OCI-LY3 (cell line): ENCODE results near the gene KRT16.
"Not testable (repeated sequence)": the region's sequence is repeated elsewhere in the genome, so short reads cannot be mapped to it uniquely, and the experiment has no call there.

Source experiments
- H2AFZ ChIP-seq: fragments of 200-600, 300-600 bp; shearing (Covaris generic); 2 replicates; pipeline ENCODE4 v1.6.0; 2014; ENCODE audit warnings: antibody characterized with exemption, low read depth, low read length
- H3K27ac ChIP-seq: fragments of 200-600, 300-600 bp; sonication (generic); 2 replicates; pipeline ENCODE4 v1.5.1; 2014; ENCODE audit warnings: mild to moderate bottlenecking, low read length, moderate library complexity, mixed read lengths
- H3K27me3 ChIP-seq: fragments of 200-600, 300-600 bp; sonication (generic); 2 replicates; pipeline ENCODE4 v1.6.1; 2014; ENCODE audit warnings: low read depth, low read length, mixed read lengths
- H3K36me3 ChIP-seq: fragments of 200-600, 300-600 bp; sonication (generic); replicated peaks from 2 replicates; pipeline ENCODE3; 2014; ENCODE audit warnings: low read depth, low read length, mixed read lengths
- H3K4me1 ChIP-seq: fragments of 300-600, 200-600 bp; sonication (generic); 2 replicates; pipeline ENCODE4 v1.6.1; 2014; ENCODE audit warnings: low read length, mixed read lengths
- H3K4me2 ChIP-seq: fragments of 200-600, 300-600 bp; sonication (generic); 2 replicates; pipeline ENCODE4 v1.6.1; 2014; ENCODE audit warnings: low read length, mixed read lengths
- H3K4me3 ChIP-seq: fragments of 300-600, 200-600 bp; sonication (generic); 2 replicates; pipeline ENCODE4 v1.5.1; 2014; ENCODE audit warnings: antibody characterized with exemption, mild to moderate bottlenecking, low read length, moderate library complexity
- H3K79me2 ChIP-seq: fragments of 300-600, 200-600 bp; shearing (Covaris generic); 2 replicates; pipeline ENCODE4 v1.6.1; 2014; ENCODE audit warnings: mild to moderate bottlenecking, low read length, mixed read lengths
- H3K9ac ChIP-seq: fragments of 300-600, 200-600 bp; shearing (Covaris generic); 2 replicates; pipeline ENCODE4 v1.6.0; 2014; ENCODE audit warnings: mild to moderate bottlenecking, low read length, moderate library complexity
- H3K9me3 ChIP-seq: fragments of 200-600, 300-600 bp; shearing (Covaris generic); 2 replicates; pipeline ENCODE4 v1.6.1; 2014; ENCODE audit warnings: low read length, mixed read lengths; ENCODE audit not compliant: insufficient read depth
- H4K20me1 ChIP-seq: fragments of 200-600, 300-600 bp; sonication (generic); 2 replicates; pipeline ENCODE4 v1.6.1; 2016; ENCODE audit warnings: low read length, mixed read lengths; ENCODE audit not compliant: insufficient read depth
- CTCF ChIP-seq: fragments of 200-600, 300-600 bp; sonication (generic); IDR thresholded peaks from 2 replicates; pipeline ENCODE4 v1.5.1; 2014; ENCODE audit warnings: antibody characterized with exemption, low read length, low read depth
- EZH2phosphoT487 ChIP-seq: fragments of 200-600 bp; shearing (Covaris generic); IDR thresholded peaks from 2 replicates; pipeline ENCODE4 v1.6.1; 2018; ENCODE audit warnings: antibody characterized with exemption, mixed run types, low read depth

KRT16 gene

DNA sequence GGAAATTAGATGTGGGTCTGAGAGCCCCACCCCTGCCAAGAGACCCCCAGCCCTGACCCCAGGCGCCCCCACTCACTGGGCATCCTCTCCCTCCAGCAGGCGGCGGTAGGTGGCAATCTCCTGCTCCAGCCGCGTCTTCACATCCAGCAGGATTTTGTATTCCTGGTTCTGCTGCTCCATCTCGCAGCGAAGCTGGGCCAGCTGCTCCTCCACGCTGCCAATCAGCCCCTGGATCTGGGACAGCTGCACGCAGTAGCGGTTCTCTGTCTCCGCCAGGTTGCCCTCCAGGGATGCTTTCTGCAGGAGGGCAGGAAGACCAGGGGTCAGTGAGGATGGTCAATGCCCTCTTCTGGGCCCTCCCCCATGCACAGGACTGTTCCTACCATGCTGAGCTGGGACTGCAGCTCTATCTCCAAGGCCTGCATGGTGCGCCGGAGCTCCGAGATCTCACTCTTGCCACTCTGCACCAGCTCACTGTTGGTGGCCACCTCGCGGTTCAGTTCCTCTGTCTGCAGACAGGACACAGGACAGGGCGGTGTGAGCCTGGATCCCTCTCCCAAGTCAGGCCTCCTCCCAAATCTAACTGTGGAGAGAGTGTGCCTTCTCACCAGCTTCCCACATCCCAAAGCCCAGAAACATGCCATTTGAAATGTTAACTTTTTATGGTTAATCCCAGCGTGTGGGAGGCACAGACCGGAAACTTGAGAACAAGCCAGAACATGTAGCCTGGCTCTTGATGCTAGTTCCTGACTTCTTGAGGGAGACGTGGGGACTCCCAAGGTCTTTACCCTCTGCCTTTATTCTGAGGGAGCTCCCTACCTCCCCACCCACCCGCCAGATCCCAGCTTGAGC lies 8.2 kb upstream of the KRT16 start:
- Histone ChIP-seq H3K36me3 (no peaks in the 10 kb centered on the region), H3K4me1 (no peaks in the 10 kb centered on the region), H3K79me2 (no peaks in the 10 kb centered on the region), H3K9me3 (no peaks in the 10 kb centered on the region), H3K4me2 (no peak overlapping the region), H3K27me3 (peaks cover 13% of the 10 kb centered on the region; the same call in 1 of the 2 replicates), H3K9ac (no peak overlapping the region), H3K4me3 (no peak overlapping the region), H2AFZ (no peak overlapping the region), H4K20me1 (no peaks in the 10 kb centered on the region), H3K27ac (no peak overlapping the region)
- TF ChIP-seq EZH2phosphoT487 (no peak), CTCF (no peak)

DNA sequence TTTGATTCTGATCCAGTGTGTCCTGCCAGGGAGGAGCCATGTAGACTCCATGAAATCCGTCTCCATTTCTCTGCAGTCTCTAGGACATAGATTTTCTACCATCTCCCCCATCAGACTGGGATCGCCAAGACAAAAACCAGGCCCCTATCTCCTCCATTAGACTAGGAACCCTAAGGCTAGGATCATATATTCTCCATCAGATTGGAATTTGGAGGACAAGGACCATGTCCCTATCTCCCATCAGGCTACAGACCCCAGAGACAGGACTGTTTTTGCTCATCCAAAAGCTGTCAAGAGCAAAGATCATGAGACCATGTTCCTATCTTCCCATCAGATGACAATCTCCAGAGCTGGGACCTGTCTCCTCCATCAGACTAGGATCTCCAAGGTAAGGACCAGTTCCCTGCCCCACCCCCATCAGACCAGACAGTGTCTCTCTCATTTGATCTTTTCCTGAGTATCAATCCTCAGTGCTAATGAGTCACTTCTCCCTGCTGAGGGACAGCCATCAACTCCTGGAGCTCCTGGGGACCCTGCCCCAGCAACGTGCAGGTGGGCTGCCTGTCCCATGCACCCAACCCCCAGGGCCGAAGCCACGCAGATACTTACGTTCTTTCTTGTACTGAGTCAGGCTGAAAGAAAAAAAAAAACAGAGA lies 7.5 kb upstream of the KRT16 start:
- not testable (repeated sequence) for H3K4me3 ChIP-seq, H3K9me3 ChIP-seq, H3K27ac ChIP-seq

DNA sequence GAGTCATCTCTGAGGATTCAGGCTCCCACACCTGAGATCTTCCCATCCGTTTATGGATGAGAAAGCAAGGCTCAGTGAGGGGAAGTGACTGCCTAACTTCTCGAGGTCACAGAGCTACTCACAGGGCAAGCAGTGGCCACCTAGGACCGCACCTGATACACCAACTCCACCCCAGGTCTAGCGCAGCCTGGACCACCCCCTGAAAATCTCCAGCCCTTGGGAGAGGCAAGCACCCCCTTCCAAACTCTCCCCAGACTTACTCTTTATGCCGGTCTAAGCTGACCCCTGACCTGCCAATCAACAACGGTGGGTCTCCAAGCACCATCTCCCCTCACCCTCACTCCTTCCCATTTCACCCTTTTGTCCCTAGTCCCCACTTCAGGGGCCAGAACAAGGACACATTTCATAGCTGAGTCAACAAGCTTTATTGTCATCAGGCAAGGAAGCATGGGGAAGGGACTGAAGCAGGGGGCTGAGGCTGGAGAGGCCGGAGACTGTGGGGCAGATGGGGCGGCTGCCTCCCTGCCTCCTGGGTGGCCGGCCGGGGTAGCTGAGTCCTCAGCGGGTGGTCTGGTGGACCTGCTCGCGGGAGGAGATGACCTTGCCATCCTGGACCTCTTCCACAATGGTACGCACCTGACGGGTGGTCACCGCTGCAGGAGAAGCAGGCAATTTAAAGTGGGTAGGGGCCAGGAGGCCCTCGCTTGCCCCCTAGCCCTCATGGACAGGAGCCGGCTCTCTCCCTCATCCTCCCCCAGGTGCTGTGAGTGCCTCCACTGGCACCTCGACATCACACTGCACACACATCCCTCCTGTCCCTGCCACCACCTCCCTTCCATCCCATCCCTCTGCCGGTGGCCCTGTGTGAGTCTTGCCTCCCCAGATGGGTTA lies 6.7 kb upstream of the KRT16 start:
- no peaks in the 10 kb centered on the region for H3K9me3 ChIP-seq
- H3K4me3 ChIP-seq = no peak overlapping the region
- H3K4me1 ChIP-seq = no peaks in the 10 kb centered on the region
- no peak overlapping the region for H2AFZ ChIP-seq
- TF ChIP-seq CTCF (no peak), EZH2phosphoT487 (no peak)
- no peak overlapping the region for H3K27ac ChIP-seq
- no peaks in the 10 kb centered on the region for H4K20me1 ChIP-seq
- no peaks in the 10 kb centered on the region for H3K79me2 ChIP-seq
- no peaks in the 10 kb centered on the region for H3K36me3 ChIP-seq
- H3K27me3 ChIP-seq = peaks cover 20% of the 10 kb centered on the region; the same call in 1 of the 2 replicates
- H3K4me2 ChIP-seq = no peak overlapping the region
- H3K9ac ChIP-seq = no peak overlapping the region

More for the DNA sequence above, 7.5 kb upstream of the KRT16 start:
- not testable (repeated sequence) for H3K4me2 ChIP-seq, H3K4me1 ChIP-seq, H3K79me2 ChIP-seq, H3K9ac ChIP-seq, H2AFZ ChIP-seq, H4K20me1 ChIP-seq, H3K36me3 ChIP-seq
- H3K27me3 ChIP-seq = peaks cover 16% of the 10 kb centered on the region; the same call in 1 of the 2 replicates

GRCh38 chr17:41618341-41619035 lies 5.9 kb upstream of the KRT16 start:
- Histone ChIP-seq H3K27me3 (peaks cover 20% of the 10 kb centered on the region; the same call in 1 of the 2 replicates), H3K9me3 (no peaks in the 10 kb centered on the region), H3K4me1 (no peaks in the 10 kb centered on the region), H3K27ac (no peak overlapping the region), H3K36me3 (no peaks in the 10 kb centered on the region), H2AFZ (no peak overlapping the region), H3K4me2 (no peak overlapping the region), H3K4me3 (no peak overlapping the region), H3K79me2 (no peaks in the 10 kb centered on the region), H3K9ac (no peak overlapping the region), H4K20me1 (no peaks in the 10 kb centered on the region)
- TF ChIP-seq EZH2phosphoT487 (no peak), CTCF (no peak)
